Esophagus muscularis mucosa (tissue), 4 donors: Measurements from ENCODE around the gene ABCC8. TPM values are rescaled to one million over a fixed set of nuclear protein-coding genes. Genes with fewer than 3 reads are reported as not detected.

Experiments
- DNase-seq: peaks from one replicate; pipeline ENCODE4 v3.0.0-alpha.2; 2017; ENCODE audit errors: extremely low spot score
- H3K27ac ChIP-seq, 4 donors: fragments of 200-600 bp; sonication (generic); replicated peaks in 1 of 4; 1 replicate in 3 of 4; 2 replicates in 1 of 4; pipeline ENCODE4 v1.5.1; 2016 to 2019; ENCODE audit warnings: mild to moderate bottlenecking in 1 of 4
- H3K27me3 ChIP-seq, 4 donors: fragments of 200-600 bp; sonication (generic); one replicate each; pipeline versions ENCODE4 v1.5.1 to v1.6.0; 2016 to 2019
- H3K36me3 ChIP-seq, 4 donors: fragments of 200-600 bp; sonication (generic); one replicate each; pipeline ENCODE4 v1.5.1; 2016 to 2019
- H3K4me1 ChIP-seq, 4 donors: fragments of 200-600 bp; sonication (generic); one replicate each; pipeline ENCODE4 v1.5.1; 2016 to 2019
- H3K4me3 ChIP-seq, 4 donors: fragments of 200-600 bp; sonication (generic); 1 replicate in 2 of 4; 2 replicates in 2 of 4; pipeline ENCODE4 v1.5.1; 2016 to 2019; ENCODE audit warnings: mild to moderate bottlenecking in 4 of 4, moderate library complexity in 1 of 4
- H3K9me3 ChIP-seq, 4 donors: fragments of 200-600 bp; sonication (generic); 1 replicate in 3 of 4; 2 replicates in 1 of 4; pipeline ENCODE4 v1.5.1; 2016 to 2019
- EP300 ChIP-seq: sonication (generic); formaldehyde crosslinking; IDR thresholded peaks from one replicate; pipeline ENCODE4 v1.6.1; 2017; ENCODE audit warnings: antibody characterized with exemption
- POLR2A ChIP-seq: fragments of 450-650 bp; IDR thresholded peaks from one replicate; pipeline ENCODE4 v1.6.1; 2017; ENCODE audit warnings: antibody characterized with exemption, moderate library complexity, mild to moderate bottlenecking, low read depth
- POLR2AphosphoS5 ChIP-seq, 2 donors: sonication (generic); formaldehyde crosslinking; IDR thresholded peaks; one replicate each; pipeline ENCODE4 v1.6.1; 2017; ENCODE audit warnings: antibody characterized with exemption in 2 of 2
- WGBS: methylation state at CpG from one replicate; pipeline ENCODE4 v1.1.5; 2018; 5-methylcytosine and 5-hydroxymethylcytosine counted together
- intact Hi-C: fragments of 100-400 bp; cut with DNase I; formaldehyde crosslinking; loops from one replicate; pipeline ENCODE4 v1.15.1; 2023
- total RNA-seq, 4 donors: library from RNA; depleted of rRNA; stranded (reverse); fragments of >200 nt; gene quantifications; one replicate each; pipeline versions ENCODE4 v1.1.0 to v1.2.1, GENCODE V29; 2016
- TF ChIP-seq, protein P1 (sequence below), 3 experiments: fragments of 200-600 bp in 2 of 3; fragments of 450-650 bp in 1 of 3; sonication (generic) in 2 of 3; IDR thresholded peaks; one replicate each; pipeline ENCODE4 v1.5.1; 2017 to 2019; ENCODE audit warnings: antibody characterized with exemption in 3 of 3, mild to moderate bottlenecking in 2 of 3, moderate library complexity in 1 of 3

Gene ABCC8
- total RNA-seq, 4 donors from 2014 or later, result 0.63 to 2.5 (median 1.7) TPM

DNA sequence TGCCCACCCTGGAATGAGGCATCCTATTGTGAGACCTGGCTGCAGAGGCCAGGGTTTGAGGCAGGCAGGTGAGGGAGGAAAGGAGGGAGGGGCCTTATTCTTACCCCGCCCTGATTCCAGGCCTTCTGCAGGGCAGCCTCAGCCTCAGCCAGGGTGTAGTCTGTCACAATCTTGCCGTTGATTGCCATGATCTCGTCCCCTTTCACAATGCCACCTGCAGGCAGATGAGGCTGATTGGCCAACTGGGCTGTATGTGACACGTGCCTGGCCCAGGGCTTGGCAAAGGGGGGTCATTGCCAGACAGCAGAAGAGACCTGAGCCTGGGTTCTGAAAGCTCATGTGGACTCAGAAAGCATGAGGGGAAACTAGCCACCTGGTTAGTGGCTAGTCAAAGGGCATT lies 21.4 kb upstream of the ABCC8 start:
- WGBS, result 63% methylated on average over 3 of the region's 4 CpGs
- Histone ChIP-seq H3K27me3 (peaks cover 0 to 11% (median 0%) of the 10 kb centered on the region in 4 donors), H3K9me3 (no peaks in the 10 kb centered on the region), H3K4me1 (no peaks in the 10 kb centered on the region), H3K4me3 (no peak overlapping the region), H3K36me3 (no peaks in the 10 kb centered on the region), H3K27ac (no peak overlapping the region)
- intact Hi-C loops, result no loop called here
- TF ChIP-seq POLR2A, result no peak
- DNase-seq, result no peak

- no peak overlapping the region for H3K27ac ChIP-seq
- TF ChIP-seq POLR2A, result no peak
- TF ChIP-seq, protein P1, sequence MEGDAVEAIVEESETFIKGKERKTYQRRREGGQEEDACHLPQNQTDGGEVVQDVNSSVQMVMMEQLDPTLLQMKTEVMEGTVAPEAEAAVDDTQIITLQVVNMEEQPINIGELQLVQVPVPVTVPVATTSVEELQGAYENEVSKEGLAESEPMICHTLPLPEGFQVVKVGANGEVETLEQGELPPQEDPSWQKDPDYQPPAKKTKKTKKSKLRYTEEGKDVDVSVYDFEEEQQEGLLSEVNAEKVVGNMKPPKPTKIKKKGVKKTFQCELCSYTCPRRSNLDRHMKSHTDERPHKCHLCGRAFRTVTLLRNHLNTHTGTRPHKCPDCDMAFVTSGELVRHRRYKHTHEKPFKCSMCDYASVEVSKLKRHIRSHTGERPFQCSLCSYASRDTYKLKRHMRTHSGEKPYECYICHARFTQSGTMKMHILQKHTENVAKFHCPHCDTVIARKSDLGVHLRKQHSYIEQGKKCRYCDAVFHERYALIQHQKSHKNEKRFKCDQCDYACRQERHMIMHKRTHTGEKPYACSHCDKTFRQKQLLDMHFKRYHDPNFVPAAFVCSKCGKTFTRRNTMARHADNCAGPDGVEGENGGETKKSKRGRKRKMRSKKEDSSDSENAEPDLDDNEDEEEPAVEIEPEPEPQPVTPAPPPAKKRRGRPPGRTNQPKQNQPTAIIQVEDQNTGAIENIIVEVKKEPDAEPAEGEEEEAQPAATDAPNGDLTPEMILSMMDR (IDR thresholded peaks at IDR 0.05), result no peak
- TF ChIP-seq EP300, result no peak
- no peaks in the 10 kb centered on the region for H3K4me1 ChIP-seq
- no peak for DNase-seq
- H3K4me3 ChIP-seq, result no peak overlapping the region
- intact Hi-C loops, result no loop called here
- WGBS, result 31% methylated on average over 4 of the region's 7 CpGs
- H3K9me3 ChIP-seq, result no peaks in the 10 kb centered on the region
- H3K36me3 ChIP-seq, result no peaks in the 10 kb centered on the region
- peaks cover 0 to 26% (median 0%) of the 10 kb centered on the region in 4 donors for H3K27me3 ChIP-seq
These were observed 19.8 kb upstream of the ABCC8 start for GRCh38 chr11:17496406-17496805.

DNA sequence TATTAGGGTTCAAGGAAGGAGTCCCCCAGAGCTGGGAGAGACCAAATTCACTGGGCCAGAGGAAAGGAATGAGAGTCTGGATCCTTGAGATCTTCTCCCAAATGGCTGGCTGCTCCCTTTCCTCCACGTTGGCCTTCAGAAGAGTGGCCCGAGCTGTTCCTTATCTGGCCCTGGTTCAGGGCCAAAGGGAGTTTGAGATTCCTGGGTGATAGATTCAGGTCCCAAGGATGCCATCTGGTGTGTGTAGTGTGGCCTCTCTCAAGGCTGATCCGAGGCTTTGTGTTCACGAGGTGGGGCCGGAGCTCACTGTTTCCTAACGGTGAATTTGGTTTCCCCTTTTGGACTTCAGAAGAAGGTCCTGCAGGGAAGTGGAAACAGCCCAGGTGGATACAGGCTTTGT lies 17.4 kb upstream of the ABCC8 start:
- H3K4me3 ChIP-seq, result no peak overlapping the region
- no peak overlapping the region for H3K27ac ChIP-seq
- no peaks in the 10 kb centered on the region for H3K9me3 ChIP-seq
- H3K36me3 ChIP-seq, result no peaks in the 10 kb centered on the region
- 75% methylated on average over 2 of the region's 6 CpGs for WGBS
- no peak for DNase-seq
- intact Hi-C loops, result no loop called here
- H3K4me1 ChIP-seq, result no peaks in the 10 kb centered on the region
- TF ChIP-seq, protein P1 (IDR thresholded peaks at IDR 0.05), result no peak
- TF ChIP-seq POLR2AphosphoS5 (IDR thresholded peaks at IDR 0.05) (no peak), EP300 (no peak), POLR2A (no peak)
- H3K27me3 ChIP-seq, result peaks cover 0 to 35% (median 0%) of the 10 kb centered on the region in 4 donors

GRCh38 chr11:17490938-17491337 lies 14.3 kb upstream of the ABCC8 start:
- H3K36me3 ChIP-seq, result no peaks in the 10 kb centered on the region
- WGBS, result 87% methylated on average over 4 of the region's 4 CpGs
- H3K4me1 ChIP-seq, result no peaks in the 10 kb centered on the region
- H3K27me3 ChIP-seq, result peaks cover 0 to 36% (median 0%) of the 10 kb centered on the region in 4 donors
- no peak for DNase-seq
- intact Hi-C loops, result no loop called here
- TF ChIP-seq, protein P1 (IDR thresholded peaks at IDR 0.05), result no peak
- TF ChIP-seq POLR2AphosphoS5 (IDR thresholded peaks at IDR 0.05) (no peak), EP300 (no peak), POLR2A (no peak)
- no peaks in the 10 kb centered on the region for H3K9me3 ChIP-seq
- no peak overlapping the region for H3K4me3 ChIP-seq
- no peak overlapping the region for H3K27ac ChIP-seq

- no peaks in the 10 kb centered on the region for H3K9me3 ChIP-seq
- H3K27me3 ChIP-seq, result peaks cover 0 to 36% (median 0%) of the 10 kb centered on the region in 4 donors
- intact Hi-C loops, result no loop called here
- no peak overlapping the region for H3K4me3 ChIP-seq
- no peak for DNase-seq
- no peaks in the 10 kb centered on the region for H3K4me1 ChIP-seq
- no peaks in the 10 kb centered on the region for H3K36me3 ChIP-seq
- TF ChIP-seq POLR2A, result no peak
- WGBS, result 87% methylated on average over 6 of the region's 6 CpGs
- H3K27ac ChIP-seq, result no peak overlapping the region
These were observed 13.6 kb upstream of the ABCC8 start for GRCh38 chr11:17490232-17490631.

DNA sequence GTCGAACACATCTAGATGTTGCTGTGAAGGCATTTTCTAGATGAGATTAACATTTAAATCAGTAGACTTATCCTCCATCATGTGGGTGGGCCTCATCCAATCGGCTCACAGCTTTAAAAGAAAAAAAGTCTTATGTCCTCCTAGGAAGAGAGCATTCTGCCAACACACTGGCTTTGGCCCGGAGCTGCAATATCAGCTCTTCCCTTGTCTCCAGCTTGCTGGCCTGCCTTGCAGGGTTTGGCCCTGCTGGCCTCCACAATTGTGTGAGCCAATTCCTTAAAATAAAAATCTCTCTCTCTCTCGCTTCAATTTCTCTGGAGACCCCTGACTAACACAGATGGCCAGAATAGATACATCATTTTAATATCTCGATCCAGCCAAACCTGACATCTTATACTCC lies 13.1 kb upstream of the ABCC8 start:
- TF ChIP-seq, protein P1 (IDR thresholded peaks at IDR 0.05), result no peak
- no peak for TF ChIP-seq POLR2AphosphoS5 (IDR thresholded peaks at IDR 0.05)
- no peak for TF ChIP-seq POLR2A
- TF ChIP-seq EP300, result no peak
- Histone ChIP-seq H3K4me1 (no peaks in the 10 kb centered on the region), H3K9me3 (no peaks in the 10 kb centered on the region), H3K27me3 (peaks cover 0 to 36% (median 0%) of the 10 kb centered on the region in 4 donors), H3K27ac (no peak overlapping the region), H3K36me3 (no peaks in the 10 kb centered on the region), H3K4me3 (no peak overlapping the region)
- DNase-seq, result no peak
- intact Hi-C loops, result no loop called here
- 80% methylated on average over 5 of the region's 5 CpGs for WGBS
